ENCODE results near the gene CEP104. TPM values are rescaled to one million over a fixed set of nuclear protein-coding genes. Genes with fewer than 3 reads are reported as not detected.
A peak's percentile ranks its signal among the peaks of the same experiment; 100 is the strongest.

CEP104 gene
- total RNA-seq, 6 experiments from 2014 or later: 16.7 to 36.4 (median 26.6) TPM

- WGBS (ENCODE audit: insufficient coverage, low coverage, low lambda C conversion rate, missing lambda C conversion rate): 88% methylated on average over 18 of the region's 21 CpGs
- no peak overlapping the region for H3K4me3 ChIP-seq
- TF ChIP-seq POLR2A (IDR thresholded peaks at IDR 0.05) (no peak), CTCF (IDR thresholded peaks at IDR 0.05) (no peak)
- DNase-seq: peak in 1 of 3 donors; percentile 44
- H3K36me3 ChIP-seq: peaks cover 5 to 62% (median 29%) of the 10 kb centered on the region in 4 donors
- peaks cover 0 to 18% (median 3%) of the 10 kb centered on the region in 4 donors for H3K4me1 ChIP-seq
- no peak overlapping the region for H3K27ac ChIP-seq
- H3K9me3 ChIP-seq: no peaks in the 10 kb centered on the region
- no peaks in the 10 kb centered on the region for H3K27me3 ChIP-seq
- intact Hi-C loops (cut with DNase I): no loop called here
- ATAC-seq: no peak
Measured at GRCh38 chr1:3780901-3781300, 76.1 kb downstream of the CEP104 start.

GRCh38 chr1:3779912-3780416, 77.0 kb downstream of the CEP104 start:
- Histone ChIP-seq H3K9me3 (no peaks in the 10 kb centered on the region), H3K4me1 (peaks cover 0 to 18% (median 8%) of the 10 kb centered on the region in 4 donors), H3K27me3 (no peaks in the 10 kb centered on the region), H3K27ac (no peak overlapping the region), H3K36me3 (peaks cover 5 to 61% (median 26%) of the 10 kb centered on the region in 4 donors), H3K4me3 (no peak overlapping the region)
- ATAC-seq: no peak
- intact Hi-C loops (cut with DNase I): no loop called here
- no peak for DNase-seq
- TF ChIP-seq POLR2A (IDR thresholded peaks at IDR 0.05) (no peak), CTCF (IDR thresholded peaks at IDR 0.05) (no peak)
- WGBS (ENCODE audit: insufficient coverage, low coverage, low lambda C conversion rate, missing lambda C conversion rate): 90% methylated on average over 7 of the region's 20 CpGs

- TF ChIP-seq CTCF (IDR thresholded peaks at IDR 0.05) (no peak), POLR2A (IDR thresholded peaks at IDR 0.05) (no peak)
- Histone ChIP-seq H3K27ac (no peak overlapping the region), H3K4me1 (peaks cover 0 to 18% (median 8%) of the 10 kb centered on the region in 4 donors), H3K27me3 (no peaks in the 10 kb centered on the region), H3K36me3 (peaks cover 5 to 56% (median 26%) of the 10 kb centered on the region in 4 donors), H3K9me3 (no peaks in the 10 kb centered on the region), H3K4me3 (no peak overlapping the region)
- no peak for ATAC-seq
- intact Hi-C loops (cut with DNase I): no loop called here
- DNase-seq: no peak
- 93% methylated on average over 12 of the region's 23 CpGs for WGBS (ENCODE audit: insufficient coverage, low coverage, low lambda C conversion rate, missing lambda C conversion rate)
Measured at GRCh38 chr1:3779265-3779911, 77.6 kb downstream of the CEP104 start.

GRCh38 chr1:3778590-3779264, 78.3 kb downstream of the CEP104 start:
- peaks cover 5 to 49% (median 25%) of the 10 kb centered on the region in 4 donors for H3K36me3 ChIP-seq

More at GRCh38 chr1:3778590-3779264, 78.3 kb downstream of the CEP104 start:
- DNase-seq (peak in 1 of 3 donors; percentile 15), ATAC-seq (no peak)
- intact Hi-C loops (cut with DNase I): no loop called here
- TF ChIP-seq CTCF (IDR thresholded peaks at IDR 0.05) (no peak), POLR2A (IDR thresholded peaks at IDR 0.05) (no peak)
- no peaks in the 10 kb centered on the region for H3K9me3 ChIP-seq
- WGBS (ENCODE audit: insufficient coverage, low coverage, low lambda C conversion rate, missing lambda C conversion rate): 81% methylated on average over 8 of the region's 14 CpGs
- H3K27ac ChIP-seq: no peak overlapping the region
- peaks cover 0 to 25% (median 8%) of the 10 kb centered on the region in 4 donors for H3K4me1 ChIP-seq
- H3K4me3 ChIP-seq: no peak overlapping the region
- H3K27me3 ChIP-seq: no peaks in the 10 kb centered on the region
